ENCODE measurements around the gene PADI4. TPM values are rescaled to one million over a fixed set of nuclear protein-coding genes. Genes with fewer than 3 reads are reported as not detected.

PADI4 gene
- polyA plus RNA-seq, 1 experiment: not detected

GRCh38 chr1:17328855-17329254 lies 20.9 kb downstream of the PADI4 start:
- H3K27ac ChIP-seq (ENCODE audit: low read depth, low read length): no peak overlapping the region
- TF ChIP-seq, protein P1, sequence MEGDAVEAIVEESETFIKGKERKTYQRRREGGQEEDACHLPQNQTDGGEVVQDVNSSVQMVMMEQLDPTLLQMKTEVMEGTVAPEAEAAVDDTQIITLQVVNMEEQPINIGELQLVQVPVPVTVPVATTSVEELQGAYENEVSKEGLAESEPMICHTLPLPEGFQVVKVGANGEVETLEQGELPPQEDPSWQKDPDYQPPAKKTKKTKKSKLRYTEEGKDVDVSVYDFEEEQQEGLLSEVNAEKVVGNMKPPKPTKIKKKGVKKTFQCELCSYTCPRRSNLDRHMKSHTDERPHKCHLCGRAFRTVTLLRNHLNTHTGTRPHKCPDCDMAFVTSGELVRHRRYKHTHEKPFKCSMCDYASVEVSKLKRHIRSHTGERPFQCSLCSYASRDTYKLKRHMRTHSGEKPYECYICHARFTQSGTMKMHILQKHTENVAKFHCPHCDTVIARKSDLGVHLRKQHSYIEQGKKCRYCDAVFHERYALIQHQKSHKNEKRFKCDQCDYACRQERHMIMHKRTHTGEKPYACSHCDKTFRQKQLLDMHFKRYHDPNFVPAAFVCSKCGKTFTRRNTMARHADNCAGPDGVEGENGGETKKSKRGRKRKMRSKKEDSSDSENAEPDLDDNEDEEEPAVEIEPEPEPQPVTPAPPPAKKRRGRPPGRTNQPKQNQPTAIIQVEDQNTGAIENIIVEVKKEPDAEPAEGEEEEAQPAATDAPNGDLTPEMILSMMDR (IDR thresholded peaks at IDR 0.05; ENCODE audit: low read depth, low read length): no peak
- CTCF ChIA-PET: no interaction called here
- POLR2A ChIA-PET: no interaction called here
- no peak overlapping the region for H3K4me3 ChIP-seq (ENCODE audit: low read depth, low read length)
- DNase-seq (ENCODE audit: low read depth, low spot score): no peak
- H3K27me3 ChIP-seq (ENCODE audit: control insufficient read depth, insufficient read depth, low read length): peaks cover 18% of the 10 kb centered on the region
- H3K9me3 ChIP-seq (ENCODE audit: control insufficient read depth, insufficient read depth, low read length): no peaks in the 10 kb centered on the region; the same call in 1 of the 2 replicates

GRCh38 chr1:17329610-17330009 lies 21.6 kb downstream of the PADI4 start:
- ChIA-PET CTCF (no interaction called here), POLR2A (no interaction called here)
- Histone ChIP-seq H3K4me3 (ENCODE audit: low read depth, low read length) (no peak overlapping the region), H3K27me3 (ENCODE audit: control insufficient read depth, insufficient read depth, low read length) (peaks cover 20% of the 10 kb centered on the region), H3K27ac (ENCODE audit: low read depth, low read length) (no peak overlapping the region), H3K9me3 (ENCODE audit: control insufficient read depth, insufficient read depth, low read length) (no peaks in the 10 kb centered on the region; the same call in 1 of the 2 replicates)
- TF ChIP-seq, protein P1 (IDR thresholded peaks at IDR 0.05; ENCODE audit: low read depth, low read length): no peak
- DNase-seq (ENCODE audit: low read depth, low spot score): no peak

GRCh38 chr1:17330856-17331255 lies 22.9 kb downstream of the PADI4 start:
- ChIA-PET CTCF (no interaction called here), POLR2A (no interaction called here)
- Histone ChIP-seq H3K27me3 (ENCODE audit: control insufficient read depth, insufficient read depth, low read length) (peaks cover 24% of the 10 kb centered on the region), H3K4me3 (ENCODE audit: low read depth, low read length) (no peak overlapping the region), H3K27ac (ENCODE audit: low read depth, low read length) (no peak overlapping the region), H3K9me3 (ENCODE audit: control insufficient read depth, insufficient read depth, low read length) (no peaks in the 10 kb centered on the region; the same call in 1 of the 2 replicates)
- DNase-seq (ENCODE audit: low read depth, low spot score): no peak
- TF ChIP-seq, protein P1 (IDR thresholded peaks at IDR 0.05; ENCODE audit: low read depth, low read length): no peak

DNA sequence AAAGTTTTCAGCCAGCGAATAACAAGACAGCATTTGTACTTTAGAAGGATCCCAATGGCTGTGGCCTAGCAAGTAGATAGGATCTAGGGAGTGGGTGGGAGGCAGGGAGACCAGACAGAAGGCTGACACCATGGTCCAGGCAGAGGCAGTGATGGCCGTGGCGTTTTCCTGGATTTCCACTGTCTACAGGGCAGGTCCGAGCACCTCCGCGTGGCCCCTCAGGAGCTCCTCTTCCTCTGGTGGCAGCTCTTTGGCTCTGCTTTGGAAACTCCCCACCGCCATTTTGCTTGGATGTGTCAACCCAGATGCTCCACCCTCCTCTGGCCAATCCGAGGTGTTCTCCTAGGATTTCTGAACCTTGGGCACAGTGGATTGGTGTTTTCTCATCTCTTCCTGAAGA lies 25.1 kb downstream of the PADI4 start:
- Histone ChIP-seq H3K27ac (ENCODE audit: low read depth, low read length) (no peak overlapping the region), H3K27me3 (ENCODE audit: control insufficient read depth, insufficient read depth, low read length) (peaks cover 27% of the 10 kb centered on the region), H3K9me3 (ENCODE audit: control insufficient read depth, insufficient read depth, low read length) (no peaks in the 10 kb centered on the region; the same call in 1 of the 2 replicates), H3K4me3 (ENCODE audit: low read depth, low read length) (no peak overlapping the region)
- TF ChIP-seq, protein P1 (IDR thresholded peaks at IDR 0.05; ENCODE audit: low read depth, low read length): no peak
- POLR2A ChIA-PET: no interaction called here
- no peak for DNase-seq (ENCODE audit: low read depth, low spot score)
- CTCF ChIA-PET: interaction anchor here (0.6 to 1.5 kb wide), 2 partner anchors 14 to 207 kb away, joined by 6 to 7 read pairs; no protein-coding TSS in a partner anchor

DNA sequence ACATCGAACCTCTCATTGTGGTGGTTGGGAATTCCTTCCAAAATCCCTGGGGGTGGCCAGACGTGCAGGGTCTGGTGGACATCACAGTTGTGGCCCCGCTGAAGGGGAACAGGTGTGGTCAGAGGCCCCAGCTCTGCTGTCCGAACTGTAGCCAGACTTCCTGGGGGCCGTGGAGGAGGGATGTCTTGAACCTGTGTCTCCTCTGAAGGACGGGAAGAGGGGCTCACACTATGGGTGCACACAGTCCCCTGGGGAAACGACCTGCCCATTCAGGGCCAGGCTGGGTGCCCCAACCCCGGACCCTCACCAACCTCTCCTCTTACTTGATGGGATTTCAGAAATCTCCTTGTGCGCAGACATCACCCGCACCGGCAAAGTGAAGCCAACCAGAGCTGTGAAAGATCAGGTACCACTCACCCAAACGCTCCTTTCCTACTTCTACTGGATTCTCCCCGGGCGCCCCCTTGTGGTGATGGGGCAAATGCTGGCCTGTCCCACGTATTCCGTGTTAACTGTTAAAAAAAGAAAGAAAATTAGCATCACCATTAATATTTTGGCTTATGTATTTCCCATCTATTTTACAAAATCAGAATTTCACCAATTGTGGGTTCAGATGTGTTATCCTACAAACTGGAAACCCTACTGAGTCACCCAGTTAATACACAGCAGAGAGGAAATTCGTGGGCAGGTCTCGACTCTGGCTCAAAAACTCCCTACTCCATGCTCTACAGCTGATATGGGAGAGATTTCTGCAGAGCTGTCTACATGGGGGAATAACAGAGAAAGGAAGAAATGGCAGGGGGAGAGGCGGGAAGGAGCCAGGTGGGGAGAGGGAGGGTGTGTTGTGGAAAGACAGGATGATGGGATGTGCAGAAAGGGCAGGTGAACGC lies 28.1 kb downstream of the PADI4 start:
- Histone ChIP-seq H3K27me3 (ENCODE audit: control insufficient read depth, insufficient read depth, low read length) (peaks cover 23% of the 10 kb centered on the region), H3K4me3 (ENCODE audit: low read depth, low read length) (no peak overlapping the region), H3K9me3 (ENCODE audit: control insufficient read depth, insufficient read depth, low read length) (no peaks in the 10 kb centered on the region; the same call in 1 of the 2 replicates), H3K27ac (ENCODE audit: low read depth, low read length) (no peak overlapping the region)
- POLR2A ChIA-PET: no interaction called here
- TF ChIP-seq, protein P1 (IDR thresholded peaks at IDR 0.05; ENCODE audit: low read depth, low read length): peak; percentile 88
- peak; percentile 6 for DNase-seq (ENCODE audit: low read depth, low spot score)
- CTCF ChIA-PET: interaction anchor here (0.7 to 2.6 kb wide), 20 partner anchors 9 to 278 kb away, joined by 3 to 52 read pairs (median 4); no protein-coding TSS in a partner anchor
